Measurements from ENCODE around the gene CLEC12A.

- no peak for TF ChIP-seq EZH2phosphoT487 (IDR thresholded peaks at IDR 0.05; ENCODE audit: low read depth)
- no peak for TF ChIP-seq CTCF (IDR thresholded peaks at IDR 0.05; ENCODE audit: low read depth, low read length)
These were observed 56.5 kb downstream of the CLEC12A start for GRCh38 chr12:10027721-10028120.
